Neural progenitor cell (in vitro differentiated cells): ENCODE data around the gene IQSEC1. TPM values are rescaled to one million over a fixed set of nuclear protein-coding genes. Genes with fewer than 3 reads are reported as not detected.
A peak's percentile ranks its signal among the peaks of the same experiment; 100 is the strongest.

ENCODE experiments used
- DNase-seq: peaks from one replicate; pipeline ENCODE4 v3.0.0-alpha.2; 2016; ENCODE audit warnings: low spot score
- H2AFZ ChIP-seq: fragments of 200-600 bp; sonication (generic); replicated peaks from 2 replicates; pipeline ENCODE4 v1.6.1; 2016; ENCODE audit warnings: antibody characterized with exemption
- H3F3A ChIP-seq: fragments of 200-600 bp; sonication (generic); 2 replicates; pipeline ENCODE4 v1.6.1; 2016; ENCODE audit warnings: antibody characterized with exemption, low read depth
- H3K27ac ChIP-seq: fragments of 200-600 bp; sonication (generic); 2 replicates; pipeline ENCODE4 v1.5.1; 2016; ENCODE audit warnings: mild to moderate bottlenecking
- H3K27me3 ChIP-seq: fragments of 200-600 bp; sonication (generic); 2 replicates; pipeline ENCODE4 v1.6.1; 2016; ENCODE audit warnings: mild to moderate bottlenecking, moderate library complexity
- H3K36me3 ChIP-seq: fragments of 200-600 bp; sonication (generic); 2 replicates; pipeline ENCODE4 v1.5.1; 2016
- H3K4me1 ChIP-seq: fragments of 200-600 bp; sonication (generic); 2 replicates; pipeline ENCODE4 v1.6.1; 2016; ENCODE audit warnings: mixed run types
- H3K4me2 ChIP-seq: fragments of 200-600 bp; sonication (generic); 2 replicates; pipeline ENCODE4 v1.6.1; 2016
- H3K4me3 ChIP-seq: fragments of 200-600 bp; sonication (generic); 2 replicates; pipeline ENCODE4 v1.5.1; 2016
- H3K79me2 ChIP-seq: fragments of 200-600 bp; sonication (generic); 2 replicates; pipeline ENCODE4 v1.6.1; 2016; ENCODE audit warnings: low read depth
- H3K9ac ChIP-seq: fragments of 200-600 bp; sonication (generic); 2 replicates; pipeline ENCODE4 v1.6.1; 2016
- H3K9me3 ChIP-seq: fragments of 200-600 bp; sonication (generic); 2 replicates; pipeline ENCODE4 v1.5.1; 2016; ENCODE audit warnings: low read depth
- H4K20me1 ChIP-seq: fragments of 200-600 bp; sonication (generic); 2 replicates; pipeline ENCODE4 v1.6.1; 2016; ENCODE audit warnings: low read depth
- H3K27ac Mint-ChIP-seq: 3 replicates; pipeline ENCODE4 v1.8.0; 2021; ENCODE audit warnings: mixed read lengths
- H3K27me3 Mint-ChIP-seq: 2 replicates; pipeline ENCODE4 v1.8.0; 2022; ENCODE audit warnings: low read depth, mild to moderate bottlenecking, inconsistent platforms, moderate library complexity, mixed read lengths; ENCODE audit not compliant: insufficient read depth
- H3K36me3 Mint-ChIP-seq: 3 replicates; pipeline ENCODE4 v1.8.0; 2021; ENCODE audit warnings: mixed read lengths
- H3K4me1 Mint-ChIP-seq: 3 replicates; pipeline ENCODE4 v1.8.0; 2021; ENCODE audit warnings: mixed read lengths
- H3K4me3 Mint-ChIP-seq: 3 replicates; pipeline ENCODE4 v1.8.0; 2021; ENCODE audit warnings: mild to moderate bottlenecking, moderate library complexity, mixed read lengths
- H3K9me3 Mint-ChIP-seq: 3 replicates; pipeline ENCODE4 v1.8.0; 2020; ENCODE audit warnings: mixed read lengths
- CTCF ChIP-seq: fragments of 200-600 bp; sonication (generic); IDR thresholded peaks from 2 replicates; pipeline ENCODE4 v1.5.1; 2017; ENCODE audit warnings: antibody characterized with exemption, mild to moderate bottlenecking
- EZH2 ChIP-seq: fragments of 200-600 bp; sonication (generic); IDR thresholded peaks from 2 replicates; pipeline ENCODE4 v1.6.1; 2017; ENCODE audit warnings: antibody characterized with exemption, mild to moderate bottlenecking, moderate library complexity
- EZH2phosphoT487 ChIP-seq: fragments of 200-600 bp; sonication (generic); IDR thresholded peaks from 2 replicates; pipeline ENCODE4 v1.6.1; 2017; ENCODE audit warnings: antibody characterized with exemption
- total RNA-seq: library from RNA; depleted of rRNA; stranded (reverse); fragments of >200 nt; gene quantifications from 2 replicates; pipeline ENCODE4 v1.2.3, GENCODE V29; 2015; ENCODE audit warnings: low replicate concordance

The IQSEC1 gene
- total RNA-seq, 1 donor from 2014 or later: 8.9 TPM

DNA sequence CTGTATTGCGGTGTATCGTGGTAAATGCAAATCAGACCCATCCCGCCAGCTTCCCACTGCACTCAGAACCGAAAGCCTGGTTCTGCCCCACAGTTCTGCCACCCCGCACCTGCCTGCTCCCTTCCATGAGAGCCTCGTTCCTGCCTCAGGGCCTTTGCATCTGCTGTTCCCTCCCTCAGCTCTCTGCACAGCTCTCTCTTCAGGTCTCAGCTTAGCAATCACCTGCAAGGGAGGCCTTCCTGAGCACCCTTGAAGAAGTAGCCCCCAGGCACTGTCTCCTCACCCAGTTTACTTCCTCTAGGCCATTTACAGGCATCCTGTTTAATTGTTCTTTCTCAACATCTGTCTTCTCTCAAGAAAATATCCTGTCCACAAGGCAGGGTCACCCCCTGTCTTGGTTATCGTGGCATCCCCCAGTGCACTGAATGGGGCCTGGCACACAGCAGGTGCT is 13.3 kb upstream of the IQSEC1 start:
- DNase-seq: no peak
- H3K9ac ChIP-seq: no peak overlapping the region
- H3K4me2 ChIP-seq: no peak overlapping the region
- H3F3A ChIP-seq: no peaks in the 10 kb centered on the region
- no peaks in the 10 kb centered on the region for H4K20me1 ChIP-seq
- H3K36me3 Mint-ChIP-seq: no peaks in the 10 kb centered on the region
- H3K27ac ChIP-seq: no peak overlapping the region
- peaks cover 35% of the 10 kb centered on the region for H3K4me1 Mint-ChIP-seq
- H3K27ac Mint-ChIP-seq: no peak overlapping the region
- H3K9me3 ChIP-seq: no peaks in the 10 kb centered on the region
- no peaks in the 10 kb centered on the region for H3K36me3 ChIP-seq
- no peak overlapping the region for H2AFZ ChIP-seq
- no peak for TF ChIP-seq EZH2
- no peak for TF ChIP-seq CTCF
- TF ChIP-seq EZH2phosphoT487: no peak
- H3K4me1 ChIP-seq: no peaks in the 10 kb centered on the region
- H3K27me3 ChIP-seq: no peaks in the 10 kb centered on the region
- no peak overlapping the region for H3K4me3 ChIP-seq
- H3K79me2 ChIP-seq: no peaks in the 10 kb centered on the region
- no peak overlapping the region for H3K4me3 Mint-ChIP-seq
- peaks cover 4% of the 10 kb centered on the region for H3K27me3 Mint-ChIP-seq
- no peaks in the 10 kb centered on the region for H3K9me3 Mint-ChIP-seq

DNA sequence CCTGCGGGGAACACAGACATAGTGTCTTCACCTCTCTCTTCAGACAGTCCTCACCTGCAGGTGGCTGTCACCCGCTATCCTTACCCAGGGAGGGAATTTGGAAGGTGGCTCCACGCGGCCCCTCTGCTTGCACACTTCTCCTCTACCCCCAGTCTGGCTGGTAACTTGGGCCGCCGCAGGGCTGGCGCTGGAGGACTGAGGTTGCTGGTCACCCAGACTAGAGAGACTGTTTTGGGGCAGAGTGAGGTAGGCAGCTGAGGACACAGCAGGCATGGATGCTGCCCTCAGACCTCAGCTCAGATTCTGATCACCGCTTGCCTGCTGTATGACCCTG is 12.6 kb upstream of the IQSEC1 start:
- H3K9me3 ChIP-seq: no peaks in the 10 kb centered on the region
- Mint-ChIP-seq H3K4me3 (no peak overlapping the region), H3K9me3 (no peaks in the 10 kb centered on the region), H3K27ac (no peak overlapping the region), H3K27me3 (peaks cover 4% of the 10 kb centered on the region), H3K4me1 (peaks cover 33% of the 10 kb centered on the region), H3K36me3 (no peaks in the 10 kb centered on the region)
- no peak for DNase-seq
- TF ChIP-seq EZH2: no peak
- no peak for TF ChIP-seq CTCF
- TF ChIP-seq EZH2phosphoT487: no peak
- H3K4me2 ChIP-seq: no peak overlapping the region
- H3K27me3 ChIP-seq: no peaks in the 10 kb centered on the region
- peaks cover 1% of the 10 kb centered on the region for H3K4me1 ChIP-seq
- no peak overlapping the region for H3K4me3 ChIP-seq
- no peak overlapping the region for H3K9ac ChIP-seq
- no peaks in the 10 kb centered on the region for H3K36me3 ChIP-seq
- no peaks in the 10 kb centered on the region for H4K20me1 ChIP-seq
- H2AFZ ChIP-seq: no peak overlapping the region
- H3K27ac ChIP-seq: no peak overlapping the region
- H3K79me2 ChIP-seq: no peaks in the 10 kb centered on the region
- H3F3A ChIP-seq: no peaks in the 10 kb centered on the region

GRCh38 chr3:13085081-13085845 is 12.0 kb upstream of the IQSEC1 start:
- H3K27me3 ChIP-seq: no peaks in the 10 kb centered on the region
- H3K9me3 ChIP-seq: no peaks in the 10 kb centered on the region
- H3K4me3 ChIP-seq: no peak overlapping the region
- no peaks in the 10 kb centered on the region for H4K20me1 ChIP-seq
- Mint-ChIP-seq H3K27ac (peak overlapping the region; percentile 57), H3K27me3 (peaks cover 4% of the 10 kb centered on the region), H3K4me1 (peaks cover 37% of the 10 kb centered on the region), H3K9me3 (no peaks in the 10 kb centered on the region), H3K36me3 (no peaks in the 10 kb centered on the region), H3K4me3 (no peak overlapping the region)
- H2AFZ ChIP-seq: no peak overlapping the region
- TF ChIP-seq EZH2 (no peak), CTCF (no peak), EZH2phosphoT487 (no peak)
- no peak overlapping the region for H3K27ac ChIP-seq
- no peaks in the 10 kb centered on the region for H3K36me3 ChIP-seq
- H3F3A ChIP-seq: no peaks in the 10 kb centered on the region
- H3K9ac ChIP-seq: no peak overlapping the region
- no peak overlapping the region for H3K4me2 ChIP-seq
- DNase-seq: no peak
- peaks cover 7% of the 10 kb centered on the region for H3K4me1 ChIP-seq
- H3K79me2 ChIP-seq: no peaks in the 10 kb centered on the region
